Left kidney (tissue), 2 donors: Measurements from ENCODE around the gene TRMT5. TPM values are rescaled to one million over a fixed set of nuclear protein-coding genes. Genes with fewer than 3 reads are reported as not detected.

Experiments used
- DNase-seq: peaks from one replicate; pipeline ENCODE4 v3.0.0-alpha.2; 2013
- polyA plus RNA-seq: library from polyadenylated mRNA; unstranded; fragments of 120-200 nt; gene quantifications from one replicate; pipeline ENCODE4 v1.2.1, GENCODE V29; 2013; ENCODE audit not compliant: insufficient read length

Gene TRMT5
- polyA plus RNA-seq, 1 donor: 27.0 TPM

DNA sequence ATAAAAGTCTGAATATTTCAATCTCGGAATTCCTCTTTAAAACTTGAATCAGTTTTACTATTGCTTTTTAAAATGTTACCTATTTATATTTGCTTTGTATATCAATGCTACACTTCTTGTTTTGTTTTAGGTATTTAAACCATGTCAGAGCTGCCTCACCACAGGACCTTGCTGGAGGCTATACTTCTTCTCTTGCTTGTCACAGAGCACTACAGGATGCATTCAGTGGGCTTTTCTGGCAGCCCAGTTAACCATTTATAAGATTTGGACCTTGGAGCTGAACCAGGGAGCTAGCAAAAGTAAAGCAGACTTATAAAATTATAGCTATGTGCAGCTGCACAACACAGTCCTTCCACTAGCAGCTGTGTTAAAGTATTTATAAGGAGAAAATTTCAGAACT lies 12.8 kb downstream of the TRMT5 start:
- no peak for DNase-seq

DNA sequence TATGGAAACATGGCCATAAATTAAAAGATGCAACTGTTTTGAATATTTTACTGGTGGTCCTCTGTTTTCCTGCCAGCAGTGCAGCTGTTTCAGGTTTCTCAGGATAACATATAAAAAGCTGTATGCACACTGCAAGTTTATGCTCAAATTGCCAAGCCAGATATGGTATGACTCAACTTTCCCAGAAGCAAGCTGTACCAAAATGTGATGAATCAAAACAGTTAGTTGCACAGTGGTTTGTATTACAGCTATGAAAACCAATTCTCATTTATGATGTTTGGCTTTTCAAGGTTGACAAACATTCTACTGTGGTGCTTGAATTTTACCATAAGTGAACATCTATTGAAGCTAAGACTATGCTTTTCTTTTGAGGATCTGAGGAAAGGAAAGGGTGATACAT lies 15.5 kb downstream of the TRMT5 start:
- no peak for DNase-seq

DNA sequence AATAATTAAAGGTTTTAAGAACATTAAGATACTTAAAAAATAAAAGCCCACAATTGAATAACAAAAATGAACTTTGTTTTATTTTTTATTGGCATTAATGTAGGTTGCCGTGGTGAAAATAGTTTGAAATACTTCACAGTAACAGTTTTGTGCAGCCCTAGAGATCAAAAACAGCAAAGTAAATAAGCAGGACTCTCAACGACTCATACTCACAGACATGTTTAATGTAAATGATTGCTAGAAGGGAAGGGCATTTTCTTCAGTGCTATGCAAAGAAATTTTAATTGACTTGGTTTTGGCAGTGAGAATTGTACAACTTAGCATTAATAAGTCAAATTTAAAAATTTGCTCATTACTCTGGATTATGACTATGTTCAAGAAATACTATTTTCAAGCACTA lies 16.0 kb downstream of the TRMT5 start:
- no peak for DNase-seq

DNA sequence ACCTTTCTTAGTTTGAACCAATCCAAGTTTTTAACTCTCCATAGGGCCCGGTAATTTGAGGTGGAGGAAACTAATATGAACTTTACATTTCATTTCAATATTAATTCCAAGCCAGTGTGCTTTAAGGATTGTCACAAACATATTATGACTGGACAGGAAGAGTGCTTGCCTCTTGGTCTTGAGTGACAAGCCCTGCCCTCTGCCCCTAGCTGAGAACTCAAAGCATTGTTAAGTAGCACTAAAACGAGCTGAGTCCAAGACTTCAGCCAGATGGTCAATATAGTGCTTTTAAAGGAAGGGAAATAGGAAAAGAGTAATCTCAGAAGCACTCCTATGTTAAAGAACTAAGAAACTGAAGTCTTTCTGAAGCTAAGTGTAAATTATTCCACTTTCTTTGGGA lies 17.1 kb downstream of the TRMT5 start:
- DNase-seq: no peak

DNA sequence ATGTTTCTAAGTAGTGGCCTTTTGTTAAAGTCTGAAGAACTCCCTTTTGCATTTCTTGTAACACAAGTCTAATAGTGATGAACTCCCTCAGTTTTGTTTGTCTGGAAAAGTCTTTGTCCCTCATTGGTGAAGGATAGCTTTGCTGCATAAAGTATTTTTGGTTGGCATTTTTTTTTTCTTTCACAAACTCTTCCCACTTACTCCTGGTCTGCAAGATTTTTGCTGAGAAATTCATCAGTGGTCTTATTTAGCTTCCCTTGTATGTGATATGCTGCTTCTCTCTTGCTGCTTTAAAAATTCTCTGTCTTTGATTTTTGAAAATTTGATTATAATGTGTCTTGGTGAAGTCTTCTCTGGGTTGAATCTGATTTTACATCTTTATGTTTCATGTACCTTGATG lies 22.7 kb downstream of the TRMT5 start:
- DNase-seq: no peak

DNA sequence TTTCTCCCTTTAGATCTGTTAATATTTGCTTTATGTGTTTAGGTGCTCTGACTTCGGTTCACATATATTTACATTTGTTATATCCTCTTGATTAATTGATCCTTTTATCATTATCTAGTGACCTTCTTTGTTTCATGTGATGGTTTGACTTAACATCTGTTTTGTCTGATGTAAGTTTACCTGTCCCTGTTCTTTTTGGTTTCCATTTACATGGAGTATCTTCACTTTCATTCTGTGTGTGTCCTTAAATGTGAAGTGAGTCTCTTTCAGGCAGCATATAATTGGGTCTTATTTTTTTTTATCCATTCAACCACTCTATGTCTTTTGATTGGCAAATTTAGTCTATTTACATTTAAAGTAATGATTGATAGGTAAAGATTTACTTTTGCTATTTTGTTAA lies 24.2 kb downstream of the TRMT5 start:
- DNase-seq: no peak

DNA sequence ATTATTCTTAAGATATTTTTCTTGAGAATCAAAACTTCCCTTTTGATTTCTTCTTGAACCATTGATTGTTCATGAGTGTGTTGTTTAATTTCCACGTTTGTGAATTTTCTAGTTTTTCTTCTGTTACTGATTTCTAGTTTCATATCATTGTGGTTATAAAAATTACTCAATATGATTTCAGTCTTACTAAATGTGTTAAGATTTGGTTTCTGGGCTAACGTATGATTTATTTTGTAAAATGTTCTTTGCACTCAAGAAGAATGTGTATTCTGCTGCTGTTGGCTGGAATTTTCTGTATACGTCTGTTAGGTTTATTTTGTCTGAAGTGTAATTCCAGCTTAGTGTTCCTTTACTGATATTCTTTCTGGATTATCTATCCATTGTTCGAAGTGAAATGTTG lies 24.7 kb downstream of the TRMT5 start:
- no peak for DNase-seq

DNA sequence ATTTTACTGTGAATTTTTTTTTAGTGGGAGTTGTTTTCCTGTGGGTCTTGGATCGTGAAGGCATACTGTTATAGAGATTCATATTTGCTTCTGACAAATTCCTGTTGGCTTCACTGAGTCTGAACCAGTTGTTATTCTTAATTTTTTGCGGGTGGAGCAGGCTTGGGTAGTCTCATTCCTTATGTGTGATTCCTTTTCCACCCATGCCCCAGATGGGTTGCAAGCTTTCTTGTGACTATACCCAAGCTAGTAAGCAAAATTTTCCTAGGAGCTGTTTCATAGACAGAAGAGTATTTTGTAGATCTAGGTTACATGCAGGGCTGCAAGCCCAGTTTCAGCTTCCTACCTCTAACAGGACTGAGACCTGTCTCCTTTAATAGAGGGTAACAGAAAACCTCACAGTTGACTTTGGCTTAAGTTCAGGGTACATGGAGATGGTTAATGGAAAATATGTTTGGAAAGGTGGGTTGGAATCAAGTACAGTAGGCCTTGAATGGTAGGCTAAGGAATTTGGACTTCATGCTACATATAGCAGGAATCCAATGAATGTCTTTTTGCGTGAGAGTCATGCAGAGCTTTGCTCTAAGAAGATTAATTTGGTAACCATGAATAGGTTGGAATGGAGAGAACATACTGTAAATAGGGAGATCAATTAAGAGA lies 29.0 kb downstream of the TRMT5 start:
- DNase-seq: no peak

DNA sequence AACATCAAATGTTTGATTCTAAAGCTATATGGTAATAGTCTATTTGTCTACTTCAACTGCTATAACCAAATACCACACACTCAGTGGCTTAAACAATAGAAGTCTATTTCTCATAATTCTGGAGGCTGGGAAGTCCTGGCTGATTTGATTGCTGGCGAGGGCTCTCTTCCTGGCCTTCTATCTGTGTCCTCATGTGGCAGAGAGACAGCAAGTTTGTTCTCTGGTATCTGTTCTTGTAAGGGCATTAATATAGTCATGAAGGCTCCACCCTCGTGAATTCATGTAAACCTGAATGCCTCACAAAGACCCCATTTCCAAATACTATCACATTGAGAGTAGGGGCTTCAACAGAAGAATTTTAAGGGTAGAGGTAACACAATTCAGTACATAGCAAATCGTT lies 34.1 kb downstream of the TRMT5 start:
- no peak for DNase-seq

DNA sequence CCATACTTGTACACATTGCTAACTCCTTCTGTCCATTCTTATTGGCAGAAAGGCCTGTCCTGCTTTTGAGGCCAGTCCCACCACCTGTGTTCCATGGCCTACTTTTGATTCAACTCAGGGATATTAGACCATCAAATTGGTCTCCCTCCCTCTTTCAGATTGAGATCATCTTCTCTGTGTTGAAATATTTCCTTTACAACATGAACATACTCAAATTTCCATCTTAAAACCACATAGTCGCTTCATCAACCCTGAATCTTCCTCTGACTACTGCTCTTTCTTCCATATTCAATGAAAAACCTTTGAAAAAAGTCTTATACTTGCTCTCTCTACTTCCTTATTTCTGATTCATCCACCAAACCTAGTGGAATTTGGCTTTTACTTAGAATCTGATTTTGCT lies 34.9 kb downstream of the TRMT5 start:
- no peak for DNase-seq

DNA sequence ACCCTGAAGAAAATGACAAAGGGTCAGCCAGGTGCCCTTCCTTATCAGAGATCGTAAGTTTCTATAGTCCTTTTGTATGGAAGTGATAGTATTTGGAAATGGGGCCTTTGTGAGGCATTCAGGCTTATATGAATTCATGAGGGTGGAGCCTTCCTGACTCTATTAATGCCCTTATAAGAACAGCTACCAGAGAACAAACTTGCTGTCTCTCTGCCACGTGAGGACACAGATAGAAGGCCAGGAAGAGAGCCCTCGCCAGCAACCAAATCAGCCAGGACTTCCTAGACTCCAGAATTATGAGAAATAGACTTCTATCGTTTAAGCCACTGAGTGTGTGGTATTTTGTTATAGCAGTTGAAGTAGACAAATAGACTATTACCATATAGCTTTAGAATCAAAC lies 36.7 kb downstream of the TRMT5 start:
- no peak for DNase-seq

DNA sequence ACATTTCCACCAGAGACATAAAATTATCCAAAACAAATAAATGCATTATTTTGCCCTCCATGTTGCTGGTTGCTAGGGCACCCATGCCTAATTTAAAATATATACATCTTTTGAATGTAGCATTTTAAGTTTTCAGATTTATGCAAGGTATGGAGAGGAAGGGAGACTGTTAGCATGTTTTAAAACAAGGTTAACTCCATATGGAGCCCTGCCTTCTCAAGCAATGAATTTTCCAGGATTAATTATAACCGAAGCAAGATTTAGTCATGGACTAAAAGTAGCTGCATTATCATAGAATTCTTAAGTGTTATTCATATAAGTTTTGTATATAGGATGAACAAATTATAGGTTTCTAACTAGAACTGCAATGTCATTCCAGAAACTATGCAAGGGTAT lies 37.2 kb downstream of the TRMT5 start:
- DNase-seq: no peak

DNA sequence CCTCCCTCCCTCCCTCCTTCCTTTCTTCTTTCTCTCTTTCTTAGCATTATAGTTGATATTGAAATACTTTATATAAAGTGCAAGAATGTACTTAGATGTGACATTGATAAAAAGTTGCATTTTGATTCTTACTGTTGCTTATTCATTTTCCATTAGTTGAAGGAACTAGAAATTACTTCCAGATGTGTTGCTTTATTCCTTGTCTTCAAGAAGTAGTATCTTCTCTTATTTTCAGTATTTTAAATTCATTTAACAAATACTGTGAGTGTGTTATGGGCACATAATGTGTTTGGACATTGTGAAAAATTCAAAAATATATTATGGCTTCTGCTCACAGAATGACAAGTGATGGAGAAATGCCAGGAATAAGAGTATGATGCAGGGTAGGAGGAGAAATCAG lies 45.6 kb downstream of the TRMT5 start:
- no peak for DNase-seq

DNA sequence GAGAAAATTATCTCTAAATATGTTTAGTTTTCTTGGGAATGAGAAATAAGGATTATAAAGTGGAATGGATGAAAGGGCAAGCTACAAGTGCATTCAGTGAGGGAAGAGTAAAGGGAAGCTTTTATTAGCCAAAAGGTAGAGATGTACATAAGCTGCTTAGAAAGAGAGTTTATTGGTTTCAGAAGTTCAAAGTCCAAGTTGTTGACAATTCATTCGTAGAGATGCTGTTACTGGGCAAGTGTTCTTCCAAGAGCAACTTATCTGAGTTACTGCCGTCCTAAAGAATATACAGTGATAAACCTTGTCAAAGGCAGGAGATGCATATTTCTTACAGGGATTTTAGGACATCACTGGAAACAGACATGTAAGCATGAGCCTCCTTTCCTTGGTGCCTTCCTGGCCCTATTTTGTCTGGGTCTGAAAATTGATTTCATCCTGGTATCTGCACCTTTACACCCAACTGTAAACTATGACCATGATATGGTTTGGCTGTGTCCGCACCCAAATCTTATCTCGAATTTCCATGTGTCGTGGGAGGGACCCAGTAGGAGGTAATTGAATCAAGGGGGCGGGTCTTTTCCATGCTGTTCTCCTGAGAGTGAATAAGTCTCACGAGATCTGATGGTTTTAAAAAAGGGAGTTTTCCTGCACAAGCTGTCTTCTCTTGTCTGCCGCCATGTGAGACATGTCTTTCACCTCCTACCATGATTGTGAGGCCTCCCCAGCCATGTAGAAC lies 46.8 kb downstream of the TRMT5 start:
- no peak for DNase-seq

DNA sequence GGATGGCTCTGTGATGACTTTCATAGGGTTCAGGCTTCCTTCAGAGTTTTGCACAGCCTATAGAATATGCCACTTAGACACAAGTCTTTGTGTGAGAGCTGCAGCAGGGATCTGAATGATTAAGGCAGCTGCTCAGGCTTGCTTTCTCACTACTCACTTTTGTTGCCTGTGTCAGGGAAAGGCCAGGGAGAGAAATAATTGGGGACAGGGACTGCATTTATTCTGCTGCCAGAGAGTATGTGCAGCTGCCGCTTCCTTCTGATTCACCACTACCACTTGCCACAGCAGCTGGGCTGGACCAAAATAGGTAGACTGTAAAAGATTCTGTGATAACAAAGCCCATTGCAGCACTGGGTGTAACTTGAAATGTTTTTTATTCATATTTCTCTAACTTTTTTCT lies 49.7 kb downstream of the TRMT5 start:
- DNase-seq: no peak

DNA sequence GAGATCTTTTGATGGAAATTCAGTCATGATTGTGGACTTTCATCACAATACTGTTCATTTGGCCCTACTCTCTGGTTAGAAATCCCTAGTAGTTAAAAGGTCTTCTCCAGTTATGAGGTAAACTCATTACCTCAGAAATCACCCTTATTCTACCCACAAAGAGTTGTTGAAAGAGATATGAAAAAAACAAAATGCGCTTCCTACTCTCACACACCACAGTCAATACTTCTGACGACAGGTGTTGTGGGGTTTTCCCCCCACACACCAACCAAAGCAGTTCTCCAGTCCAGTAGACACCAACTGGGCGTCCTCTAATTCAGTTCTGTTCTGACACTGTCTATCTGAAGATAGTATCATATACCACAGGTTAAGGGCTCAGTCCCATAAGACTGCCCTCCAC lies 54.9 kb downstream of the TRMT5 start:
- DNase-seq: no peak

DNA sequence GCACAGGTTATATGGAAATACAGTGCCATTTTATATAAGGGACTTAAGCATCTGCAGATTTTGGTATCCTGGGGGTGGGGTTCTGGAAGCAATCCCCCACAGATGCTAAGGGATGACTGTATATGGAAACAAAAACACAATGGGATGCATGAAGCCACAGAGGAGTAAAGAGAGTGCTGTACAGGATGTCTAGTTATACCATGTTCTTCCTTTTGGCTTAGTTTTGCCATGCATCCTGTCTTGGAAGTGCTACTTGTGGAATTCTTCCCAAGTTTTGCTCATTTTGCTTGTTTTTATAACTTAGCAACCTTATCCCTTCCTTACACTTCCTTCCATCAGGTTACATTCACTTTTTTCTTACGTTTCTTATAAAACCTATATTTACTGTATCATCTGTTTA lies 55.6 kb downstream of the TRMT5 start:
- DNase-seq: no peak

DNA sequence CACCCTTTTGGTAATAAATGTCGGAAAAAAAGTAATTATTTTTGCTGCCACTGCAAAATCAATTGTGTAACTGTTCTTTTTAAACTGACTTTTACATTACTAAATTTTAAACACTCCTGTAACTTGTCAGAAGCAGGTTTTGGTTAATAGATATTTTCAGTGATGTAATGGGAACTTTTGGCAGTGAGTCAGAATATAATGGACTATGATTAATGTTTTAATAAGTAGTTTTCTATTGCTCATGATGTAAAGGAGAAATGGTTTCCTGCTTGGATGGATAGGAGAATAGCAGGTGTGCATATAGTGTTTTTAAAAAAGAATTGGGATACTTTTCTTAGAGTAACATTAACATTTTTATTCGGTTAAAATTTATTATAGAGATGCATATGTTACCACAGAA lies 58.8 kb downstream of the TRMT5 start:
- no peak for DNase-seq

Other genes starting within 250 kb of the TRMT5 start
- gene MNAT1, start 246.3 kb downstream of the TRMT5 start, polyA plus RNA-seq: 53.0 TPM
- gene SLC38A6, start 166 bp upstream of the TRMT5 start, polyA plus RNA-seq: 35.5 TPM